ENCODE data around the gene DECR2. TPM values are rescaled to one million over a fixed set of nuclear protein-coding genes. Genes with fewer than 3 reads are reported as not detected.
A peak's percentile ranks its signal among the peaks of the same experiment; 100 is the strongest.

Gene DECR2
- total and polyA plus RNA-seq, 2 of the 13 experiments (the other 11 are each of a cell fraction or from before 2014, with no cell fraction given), result 36.3 to 44.6 TPM

DNA sequence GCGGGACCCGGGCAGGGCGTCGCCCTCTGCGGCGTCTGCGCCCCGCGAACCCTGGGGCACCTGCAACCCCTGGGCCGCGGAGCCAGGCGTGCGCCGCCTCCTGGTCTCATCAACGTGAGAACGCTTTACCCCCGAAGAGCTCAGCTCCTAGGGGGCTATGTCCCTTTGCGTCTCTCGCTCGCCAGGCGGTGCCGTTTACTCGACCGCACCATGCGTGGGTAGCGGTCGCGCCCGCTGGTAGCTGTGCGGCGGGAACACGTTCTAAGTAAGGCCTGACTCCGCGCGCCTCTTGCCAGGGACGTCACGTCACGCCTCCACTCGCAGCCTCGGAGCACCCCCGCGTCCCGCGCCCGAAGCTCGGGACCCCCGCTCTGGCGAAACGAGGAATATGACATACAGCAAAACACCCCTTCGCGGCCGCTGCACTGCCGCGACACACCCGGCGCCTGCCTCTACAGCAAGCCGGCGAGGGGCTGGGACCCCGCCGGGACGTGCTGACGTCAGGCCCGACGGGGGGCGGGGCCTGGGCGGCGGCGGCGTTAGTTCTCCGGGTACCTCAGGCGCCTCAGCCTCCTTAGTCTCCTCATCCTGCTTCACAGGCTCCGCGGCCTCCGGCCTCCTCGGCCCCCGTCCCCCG, 23.5 kb downstream of the DECR2 start, which contains the start of gene RAB11FIP3 (continued):
- TF ChIP-seq, protein P1, sequence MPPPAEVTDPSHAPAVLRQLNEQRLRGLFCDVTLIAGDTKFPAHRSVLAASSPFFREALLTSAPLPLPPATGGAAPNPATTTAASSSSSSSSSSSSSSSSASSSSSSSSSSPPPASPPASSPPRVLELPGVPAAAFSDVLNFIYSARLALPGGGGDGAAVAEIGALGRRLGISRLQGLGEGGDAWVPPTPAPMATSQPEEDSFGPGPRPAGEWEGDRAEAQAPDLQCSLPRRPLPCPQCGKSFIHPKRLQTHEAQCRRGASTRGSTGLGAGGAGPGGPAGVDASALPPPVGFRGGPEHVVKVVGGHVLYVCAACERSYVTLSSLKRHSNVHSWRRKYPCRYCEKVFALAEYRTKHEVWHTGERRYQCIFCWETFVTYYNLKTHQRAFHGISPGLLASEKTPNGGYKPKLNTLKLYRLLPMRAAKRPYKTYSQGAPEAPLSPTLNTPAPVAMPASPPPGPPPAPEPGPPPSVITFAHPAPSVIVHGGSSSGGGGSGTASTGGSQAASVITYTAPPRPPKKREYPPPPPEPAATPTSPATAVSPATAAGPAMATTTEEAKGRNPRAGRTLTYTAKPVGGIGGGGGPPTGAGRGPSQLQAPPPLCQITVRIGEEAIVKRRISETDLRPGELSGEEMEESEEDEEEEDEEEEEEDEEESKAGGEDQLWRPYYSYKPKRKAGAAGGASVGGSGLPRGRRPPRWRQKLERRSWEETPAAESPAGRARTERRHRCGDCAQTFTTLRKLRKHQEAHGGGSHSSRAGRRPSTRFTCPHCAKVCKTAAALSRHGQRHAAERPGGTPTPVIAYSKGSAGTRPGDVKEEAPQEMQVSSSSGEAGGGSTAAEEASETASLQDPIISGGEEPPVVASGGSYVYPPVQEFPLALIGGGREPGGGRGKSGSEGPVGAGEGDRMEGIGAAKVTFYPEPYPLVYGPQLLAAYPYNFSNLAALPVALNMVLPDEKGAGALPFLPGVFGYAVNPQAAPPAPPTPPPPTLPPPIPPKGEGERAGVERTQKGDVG (CRISPR knock-in tag; IDR thresholded peaks at IDR 0.05; ENCODE audit: borderline replicate concordance), result 0 out of 2 replicates have a peak, but pooled peaks have one; percentile 62
- TF ChIP-seq RNF2 (conservative IDR thresholded peaks at IDR 0.05; ENCODE audit: low read depth) (peak; percentile 79), ZKSCAN1 (IDR thresholded peaks at IDR 0.05; ENCODE audit: low read length) (no peak), IRF2 (CRISPR knock-in tag; IDR thresholded peaks at IDR 0.05) (peak; percentile 25; the same call in 1 of the 2 replicates), TOPORS (CRISPR knock-in tag; IDR thresholded peaks at IDR 0.05) (no peak), SYNCRIP (IDR thresholded peaks at IDR 0.05; ENCODE audit: insufficient read depth, low read depth, low read length) (no peak), ZNF101 (CRISPR knock-in tag; IDR thresholded peaks at IDR 0.05; ENCODE audit: borderline replicate concordance, low read depth) (peak; percentile 63; the same call in 1 of the 2 replicates), NCOA5 (CRISPR knock-in tag; IDR thresholded peaks at IDR 0.05) (no peak), CC2D1A (CRISPR knock-in tag; IDR thresholded peaks at IDR 0.05) (no peak), PPARG (CRISPR knock-in tag; conservative IDR thresholded peaks at IDR 0.05) (peak; percentile 24; the same call in 1 of the 2 replicates), SRSF4 (IDR thresholded peaks at IDR 0.05; ENCODE audit: low read depth, low read length, poor library complexity, severe bottlenecking) (no peak), ZFP82 (CRISPR knock-in tag; IDR thresholded peaks at IDR 0.05; ENCODE audit: borderline replicate concordance) (peak; percentile 53; the same call in 1 of the 2 replicates), ZNF567 (CRISPR knock-in tag; IDR thresholded peaks at IDR 0.05; ENCODE audit: borderline replicate concordance) (peak; percentile 95; the same call in 1 of the 2 replicates), SOX5 (CRISPR knock-in tag; IDR thresholded peaks at IDR 0.05; ENCODE audit: borderline replicate concordance) (0 out of 2 replicates have a peak, but pooled peaks have one; percentile 7), CCAR2 (optimal IDR thresholded peaks at IDR 0.05; ENCODE audit: low read depth, low read length) (no peak), ZNF790 (CRISPR knock-in tag; IDR thresholded peaks at IDR 0.05; ENCODE audit: borderline replicate concordance) (no peak), KLF15 (CRISPR knock-in tag; IDR thresholded peaks at IDR 0.05; ENCODE audit: borderline replicate concordance) (no peak; the same call in 1 of the 2 replicates), ZKSCAN5 (CRISPR knock-in tag; IDR thresholded peaks at IDR 0.05) (no peak)
- TF ChIP-seq, protein P2, sequence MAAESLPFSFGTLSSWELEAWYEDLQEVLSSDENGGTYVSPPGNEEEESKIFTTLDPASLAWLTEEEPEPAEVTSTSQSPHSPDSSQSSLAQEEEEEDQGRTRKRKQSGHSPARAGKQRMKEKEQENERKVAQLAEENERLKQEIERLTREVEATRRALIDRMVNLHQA (CRISPR knock-in tag; IDR thresholded peaks at IDR 0.05), result no peak
- TF ChIP-seq, protein P3, sequence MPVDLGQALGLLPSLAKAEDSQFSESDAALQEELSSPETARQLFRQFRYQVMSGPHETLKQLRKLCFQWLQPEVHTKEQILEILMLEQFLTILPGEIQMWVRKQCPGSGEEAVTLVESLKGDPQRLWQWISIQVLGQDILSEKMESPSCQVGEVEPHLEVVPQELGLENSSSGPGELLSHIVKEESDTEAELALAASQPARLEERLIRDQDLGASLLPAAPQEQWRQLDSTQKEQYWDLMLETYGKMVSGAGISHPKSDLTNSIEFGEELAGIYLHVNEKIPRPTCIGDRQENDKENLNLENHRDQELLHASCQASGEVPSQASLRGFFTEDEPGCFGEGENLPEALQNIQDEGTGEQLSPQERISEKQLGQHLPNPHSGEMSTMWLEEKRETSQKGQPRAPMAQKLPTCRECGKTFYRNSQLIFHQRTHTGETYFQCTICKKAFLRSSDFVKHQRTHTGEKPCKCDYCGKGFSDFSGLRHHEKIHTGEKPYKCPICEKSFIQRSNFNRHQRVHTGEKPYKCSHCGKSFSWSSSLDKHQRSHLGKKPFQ (CRISPR knock-in tag; IDR thresholded peaks at IDR 0.05; ENCODE audit: insufficient replicate concordance), result peak; percentile 53
- TF ChIP-seq, protein P4, sequence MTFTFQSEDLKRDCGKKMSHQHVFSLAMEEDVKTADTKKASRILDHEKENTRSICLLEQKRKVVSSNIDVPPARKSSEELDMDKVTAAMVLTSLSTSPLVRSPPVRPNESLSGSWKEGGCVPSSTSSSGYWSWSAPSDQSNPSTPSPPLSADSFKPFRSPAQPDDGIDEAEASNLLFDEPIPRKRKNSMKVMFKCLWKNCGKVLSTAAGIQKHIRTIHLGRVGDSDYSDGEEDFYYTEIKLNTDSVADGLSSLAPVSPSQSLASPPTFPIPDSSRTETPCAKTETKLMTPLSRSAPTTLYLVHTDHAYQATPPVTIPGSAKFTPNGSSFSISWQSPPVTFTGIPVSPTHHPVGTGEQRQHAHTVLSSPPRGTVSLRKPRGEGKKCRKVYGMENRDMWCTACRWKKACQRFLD (CRISPR knock-in tag; IDR thresholded peaks at IDR 0.05; ENCODE audit: borderline replicate concordance), result peak; percentile 77; the same call in 1 of the 2 replicates

Data from HepG2 (cell line).